Adrenal gland (tissue), 12 donors: ENCODE results near the gene CUX1. TPM values are rescaled to one million over a fixed set of nuclear protein-coding genes. Genes with fewer than 3 reads are reported as not detected.

ENCODE experiments used
- DNase-seq, 7 donors: peaks; one replicate each; pipeline ENCODE4 v3.0.0-alpha.2; 2019 to 2020
- H3K27ac ChIP-seq, 5 donors: fragments of 200-600 bp; sonication (generic) in 4 of 5; 1 replicate in 3 of 5; 2 replicates in 2 of 5; pipeline versions ENCODE4 v1.5.1 to v1.8.0; 2016 to 2020; ENCODE audit warnings: mild to moderate bottlenecking in 1 of 5
- H3K27me3 ChIP-seq: fragments of 200-600 bp; 2 replicates; pipeline ENCODE4 v1.8.0; 2021
- H3K36me3 ChIP-seq, 2 donors: fragments of 200-600 bp; replicated peaks in 1 of 2; 1 replicate in 1 of 2; 2 replicates in 1 of 2; pipeline versions ENCODE4 v1.5.1 to v1.8.0; 2018 to 2022
- H3K4me1 ChIP-seq, 2 donors: fragments of 200-600 bp; replicated peaks in 1 of 2; 1 replicate in 1 of 2; 2 replicates in 1 of 2; pipeline versions ENCODE4 v1.5.1 to v1.8.0; 2018 to 2021
- H3K4me3 ChIP-seq, 4 donors: fragments of 200-600 bp; sonication (generic) in 3 of 4; one replicate each; pipeline ENCODE4 v1.5.1; 2016 to 2018
- H3K9me3 ChIP-seq, 3 donors: fragments of 200-600 bp; sonication (generic) in 1 of 3; replicated peaks in 1 of 3; 1 replicate in 2 of 3; 2 replicates in 1 of 3; pipeline versions ENCODE4 v1.5.1 to v1.8.0; 2016 to 2021
- CTCF ChIP-seq, 6 experiments: fragments of 450-650 bp in 4 of 6; fragments of 200-600 bp in 2 of 6; sonication (generic) in 1 of 6; IDR thresholded peaks; 1 replicate in 5 of 6; 2 replicates in 1 of 6; pipeline versions ENCODE4 v1.5.1 to v1.8.0; 2016 to 2021; ENCODE audit warnings: antibody characterized with exemption in 6 of 6, mild to moderate bottlenecking in 2 of 6, moderate library complexity in 1 of 6
- POLR2A ChIP-seq, 2 donors: fragments of 450-650 bp; IDR thresholded peaks; one replicate each; pipeline ENCODE4 v1.6.1; 2017; ENCODE audit warnings: antibody characterized with exemption in 2 of 2, mild to moderate bottlenecking in 2 of 2, moderate library complexity in 1 of 2
- WGBS, 4 donors: extraction: QIAGEN DNeasy Blood & Tissue Kit in 2 of 4; methylation state at CpG; one replicate each; pipeline versions ENCODE4 v1.1.5 to v1.1.7; 2013 to 2017; 5-methylcytosine and 5-hydroxymethylcytosine counted together
- intact Hi-C, 2 donors: fragments of 100-400 bp; cut with DNase I; formaldehyde crosslinking; loops; one replicate each; pipeline versions ENCODE4 v1.14.1 to v1.15.0; 2022 to 2023
- polyA plus RNA-seq, 3 donors: library from polyadenylated mRNA; stranded (reverse); fragments of 200-250 nt in 2 of 3; fragments of 350-450 nt in 1 of 3; fragmentation: Illumina TruSeq in 1 of 3; extraction: RNeasy Lipid Tissue Mini Kit (QIAGEN cat#74804) in 1 of 3; gene quantifications; one replicate each; pipeline ENCODE4 v1.2.3, GENCODE V29; 2013 to 2014
- total RNA-seq, 9 donors: library from RNA; depleted of rRNA in 4 of 9; stranded (reverse); fragments of >200 nt in 4 of 9; fragments of 120-200 nt in 1 of 9; fragmentation: NEBNext Ultra II Directional in 1 of 9; extraction: Animal tissue kit (Norgen Biotek cat#: 25700) in 1 of 9; gene quantifications; one replicate each; pipeline versions ENCODE4 v1.1.0 to v1.2.4, GENCODE V29; 2013 to 2023
- donor health status: healthy with polysubstance abuse.
- donor health status: Bipolar disorder and iron deficiency.
- donor health status: DM: yes; HTN: yes; CAD: no.
- donor health status: DM: no; HTN: no; CAD: no.
- donor health status: DM: no; HTN: no; CAD: no.
- donor health status: DM: yes; HTN: yes; CAD: no.

CUX1 gene
- total and polyA plus RNA-seq, 12 donors, result 17.2 to 72.6 (median 58.3) TPM

GRCh38 chr7:102063690-102064180 lies 246.3 kb downstream of the CUX1 start:
- Histone ChIP-seq H3K27ac (no peak overlapping the region), H3K36me3 (no peaks in the 10 kb centered on the region), H3K27me3 (no peaks in the 10 kb centered on the region), H3K9me3 (no peaks in the 10 kb centered on the region), H3K4me3 (no peak overlapping the region), H3K4me1 (peaks cover 0 to 4% of the 10 kb centered on the region in 2 donors)
- WGBS, 4 donors, result 73 to 83% (median 75%) methylated on average over 7 to 9 of the region's 9 CpGs
- TF ChIP-seq POLR2A (IDR thresholded peaks at IDR 0.05) (no peak), CTCF (IDR thresholded peaks at IDR 0.05) (no peak)
- DNase-seq, result no peak
- intact Hi-C loops, result no loop called here

- TF ChIP-seq CTCF (IDR thresholded peaks at IDR 0.05), result no peak
- no peak for TF ChIP-seq POLR2A (IDR thresholded peaks at IDR 0.05)
- Histone ChIP-seq H3K9me3 (no peaks in the 10 kb centered on the region), H3K27me3 (no peaks in the 10 kb centered on the region), H3K4me1 (peaks cover 0 to 4% of the 10 kb centered on the region in 2 donors), H3K36me3 (no peaks in the 10 kb centered on the region), H3K27ac (no peak overlapping the region), H3K4me3 (no peak overlapping the region)
- 48 to 67% (median 54%) methylated on average over 10 to 12 of the region's 12 CpGs for WGBS, 4 donors
- DNase-seq, result peak in 6 of 7 donors; percentile 21 to 63 (median 36)
- intact Hi-C loops, result no loop called here
Observed at GRCh38 chr7:102064361-102065025, 247.1 kb downstream of the CUX1 start.

- Histone ChIP-seq H3K27ac (no peak overlapping the region), H3K4me1 (peaks cover 0 to 4% of the 10 kb centered on the region in 2 donors), H3K27me3 (no peaks in the 10 kb centered on the region), H3K4me3 (no peak overlapping the region), H3K9me3 (no peaks in the 10 kb centered on the region), H3K36me3 (no peaks in the 10 kb centered on the region)
- TF ChIP-seq CTCF (IDR thresholded peaks at IDR 0.05) (no peak), POLR2A (IDR thresholded peaks at IDR 0.05) (no peak)
- DNase-seq, result peak in 1 of 7 donors; percentile 20
- 92 to 95% (median 93%) methylated on average over 6 of the region's 6 CpGs for WGBS, 4 donors
- intact Hi-C loops, result no loop called here
Observed at GRCh38 chr7:102065226-102065625, 247.8 kb downstream of the CUX1 start.

GRCh38 chr7:102066476-102066875 lies 249.1 kb downstream of the CUX1 start:
- 91 to 95% (median 93%) methylated on average over 5 to 9 of the region's 9 CpGs for WGBS, 4 donors
- no peak overlapping the region for H3K4me3 ChIP-seq

More at GRCh38 chr7:102066476-102066875, 249.1 kb downstream of the CUX1 start:
- H3K9me3 ChIP-seq, result no peaks in the 10 kb centered on the region
- H3K27me3 ChIP-seq, result no peaks in the 10 kb centered on the region
- no peaks in the 10 kb centered on the region for H3K36me3 ChIP-seq
- DNase-seq, result peak in 1 of 7 donors; percentile 9
- TF ChIP-seq CTCF (IDR thresholded peaks at IDR 0.05) (no peak), POLR2A (IDR thresholded peaks at IDR 0.05) (no peak)
- H3K27ac ChIP-seq, result no peak overlapping the region
- peaks cover 0 to 4% of the 10 kb centered on the region in 2 donors for H3K4me1 ChIP-seq
- intact Hi-C loops, result no loop called here
